NK-92 (cell line): ENCODE results near the gene EHHADH.

Experiments used
- DNase-seq: peaks from one replicate; lab custom pipeline; 2025; ENCODE audit not compliant: unreplicated experiment; lab: John Stamatoyannopoulos, UW

Gene EHHADH

DNA sequence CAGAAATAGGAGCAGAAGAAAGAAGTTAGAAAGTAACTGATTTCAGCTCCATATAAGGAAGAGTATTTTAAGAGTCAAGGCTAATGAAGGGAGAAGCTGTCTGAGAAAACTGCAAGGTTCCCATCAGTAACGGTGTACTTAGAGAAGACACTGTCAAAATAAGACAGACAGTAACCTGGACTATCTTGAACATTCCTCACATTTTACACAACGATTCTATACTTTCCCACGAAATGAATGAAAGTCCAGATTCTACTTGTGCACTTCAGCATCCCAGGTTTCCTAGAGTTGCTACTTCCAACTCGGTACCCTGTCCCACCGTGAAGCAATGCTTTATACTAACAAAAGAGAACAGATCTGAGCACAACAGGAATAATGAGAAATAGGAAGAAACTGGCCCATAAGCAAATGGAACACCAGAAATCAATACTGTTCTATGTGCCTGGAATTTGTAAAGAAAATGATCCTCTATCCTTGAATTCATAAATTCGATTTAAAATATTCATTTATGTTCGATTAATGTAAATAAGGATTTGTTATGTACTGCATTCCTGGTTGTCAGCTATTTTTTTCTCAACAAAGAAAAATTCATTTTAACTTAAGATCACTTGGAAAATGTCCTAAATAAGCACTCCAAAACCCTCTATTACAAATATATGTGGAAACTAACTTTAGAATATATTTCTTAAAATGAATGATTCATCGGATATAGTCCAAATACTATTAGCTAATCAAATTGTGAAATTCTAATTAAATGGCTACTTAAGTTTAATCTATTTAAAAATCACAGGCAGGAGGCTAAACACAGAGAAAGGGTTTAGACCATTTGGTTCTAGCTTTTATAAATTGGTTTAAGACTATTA is 102.5 kb downstream of the EHHADH start:
- DNase-seq, result no peak

DNA sequence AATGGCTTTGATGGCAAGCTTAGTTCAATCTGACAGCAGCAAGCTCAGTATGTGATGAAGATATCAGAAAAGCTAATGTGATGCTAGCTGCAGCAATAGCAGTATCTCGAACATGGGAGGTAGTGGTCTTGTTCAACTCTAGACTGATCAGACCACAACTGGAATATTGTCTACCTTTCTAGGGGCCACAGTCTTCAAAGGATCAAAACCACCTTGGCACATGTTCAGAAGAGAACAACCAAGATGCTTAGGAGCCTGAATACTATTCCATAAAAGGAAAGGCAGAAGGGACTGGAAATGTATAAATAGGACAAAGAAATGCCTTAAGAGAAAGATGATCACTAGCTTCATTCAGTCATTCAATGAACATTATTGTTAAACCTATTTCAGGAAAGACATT is 103.3 kb downstream of the EHHADH start:
- DNase-seq, result no peak

GRCh38 chr3:185149591-185149990 is 104.3 kb downstream of the EHHADH start:
- no peak for DNase-seq

DNA sequence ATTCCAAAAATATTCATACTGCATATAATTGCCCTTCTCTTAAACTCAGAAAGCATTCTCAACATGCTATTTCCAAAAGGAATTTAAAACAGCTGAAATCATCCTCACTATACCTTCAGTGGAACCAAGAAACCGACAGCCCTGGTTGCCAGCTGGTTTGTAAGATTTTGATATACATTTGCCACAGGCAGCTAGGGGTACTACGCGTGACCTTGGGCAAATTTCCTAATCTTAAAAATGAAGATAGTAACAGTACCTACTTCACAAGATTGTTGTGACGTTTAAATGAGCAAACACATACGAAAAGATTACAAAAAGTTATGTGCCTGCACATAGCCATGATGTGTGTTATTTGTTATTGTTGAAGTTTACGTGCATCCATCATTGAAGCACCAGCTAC is 108.3 kb downstream of the EHHADH start:
- no peak for DNase-seq

- DNase-seq, result no peak
Observed at GRCh38 chr3:185144784-185145183, 109.1 kb downstream of the EHHADH start.
